ENCODE data around the gene MYL7.

The MYL7 gene

DNA sequence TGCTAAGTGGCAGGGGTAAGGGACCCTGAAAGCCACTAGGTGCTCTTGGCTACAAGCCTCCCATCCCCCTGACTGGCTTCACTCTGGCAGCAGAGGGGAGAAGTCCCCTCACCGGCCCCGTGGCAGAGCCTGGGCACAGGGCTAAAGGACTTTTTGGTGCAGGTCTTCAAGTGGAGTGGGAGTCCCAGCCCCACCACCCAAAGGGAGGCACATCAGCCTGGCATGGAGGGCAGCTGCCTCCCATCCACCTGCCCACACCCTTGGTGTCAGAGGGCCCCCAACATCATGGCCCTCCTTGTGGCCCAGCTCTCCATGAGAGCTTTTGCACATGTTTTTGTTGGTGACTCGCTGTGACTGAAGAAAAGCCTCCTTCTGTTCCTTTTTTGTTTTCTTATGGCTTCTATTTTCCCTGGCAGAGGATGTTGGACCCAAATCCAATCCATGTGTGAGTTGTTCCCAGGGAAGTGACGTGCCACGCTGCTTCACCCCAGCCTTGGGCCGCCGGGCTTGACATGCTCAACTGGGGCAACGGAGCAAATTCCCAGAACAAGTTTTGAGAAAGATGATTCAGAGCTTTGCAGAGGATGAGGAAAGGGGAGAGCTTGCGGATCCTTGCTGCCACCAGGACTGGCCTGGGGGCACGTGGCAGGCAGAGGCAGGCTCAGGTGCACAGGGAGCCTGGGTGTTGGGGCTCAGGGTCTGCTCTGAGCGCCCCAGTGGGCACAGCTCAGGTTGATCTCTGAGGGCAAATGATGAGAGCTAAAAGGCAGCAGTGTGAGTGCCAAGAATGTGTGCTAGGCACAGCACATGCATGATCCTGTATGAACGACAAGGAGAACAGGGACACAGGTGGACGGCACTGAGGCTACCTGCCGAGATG, 38.9 kb downstream of the MYL7 start:
- Histone ChIP-seq H3K27me3 (ENCODE audit: control insufficient read depth, insufficient read depth, low read length) (peaks cover 36% of the 10 kb centered on the region), H3K4me3 (ENCODE audit: low read length) (no peak overlapping the region), H3K36me3 (ENCODE audit: control insufficient read depth, insufficient read depth, low read length) (no peaks in the 10 kb centered on the region), H3K9me3 (ENCODE audit: control insufficient read depth, low read length) (no peaks in the 10 kb centered on the region), H3K4me1 (ENCODE audit: control insufficient read depth, insufficient read depth, low read length) (peaks cover 5% of the 10 kb centered on the region), H3K9ac (ENCODE audit: low read length) (no peak overlapping the region)

DNA sequence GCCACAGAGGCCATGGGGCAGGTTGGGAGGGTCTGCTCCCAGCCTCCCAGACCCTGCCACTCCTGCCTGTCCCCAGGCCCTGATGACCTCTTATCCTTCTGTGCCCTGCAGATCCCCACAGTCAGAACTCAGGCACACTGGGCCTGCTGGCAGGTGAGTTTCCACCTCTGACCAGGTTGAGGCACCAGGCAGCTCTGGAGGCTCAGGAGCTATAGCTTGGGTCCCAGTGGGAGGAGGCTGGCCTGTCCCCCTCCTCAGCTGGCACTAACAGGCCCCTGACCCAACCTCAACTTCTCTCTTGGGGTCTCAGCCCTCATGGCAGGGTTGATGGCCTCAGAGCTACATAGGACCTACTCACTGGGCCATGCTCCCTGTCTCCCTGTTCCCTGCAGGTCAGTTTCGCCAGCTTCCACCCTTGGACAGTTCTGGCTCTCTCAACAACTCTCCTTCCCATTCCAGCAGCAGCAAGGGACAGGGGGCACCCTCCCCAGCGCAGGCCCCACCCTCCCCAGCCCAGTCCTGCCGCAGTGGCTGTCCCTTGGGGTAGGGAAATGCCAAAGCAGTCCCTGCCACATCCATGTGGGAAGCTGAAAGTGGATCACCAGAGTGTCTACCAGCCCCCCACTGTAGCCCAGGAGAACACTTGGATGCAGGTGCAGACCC, 39.7 kb downstream of the MYL7 start:
- peaks cover 5% of the 10 kb centered on the region for H3K4me1 ChIP-seq (ENCODE audit: control insufficient read depth, insufficient read depth, low read length)
- H3K9me3 ChIP-seq (ENCODE audit: control insufficient read depth, low read length) = no peaks in the 10 kb centered on the region

DNA sequence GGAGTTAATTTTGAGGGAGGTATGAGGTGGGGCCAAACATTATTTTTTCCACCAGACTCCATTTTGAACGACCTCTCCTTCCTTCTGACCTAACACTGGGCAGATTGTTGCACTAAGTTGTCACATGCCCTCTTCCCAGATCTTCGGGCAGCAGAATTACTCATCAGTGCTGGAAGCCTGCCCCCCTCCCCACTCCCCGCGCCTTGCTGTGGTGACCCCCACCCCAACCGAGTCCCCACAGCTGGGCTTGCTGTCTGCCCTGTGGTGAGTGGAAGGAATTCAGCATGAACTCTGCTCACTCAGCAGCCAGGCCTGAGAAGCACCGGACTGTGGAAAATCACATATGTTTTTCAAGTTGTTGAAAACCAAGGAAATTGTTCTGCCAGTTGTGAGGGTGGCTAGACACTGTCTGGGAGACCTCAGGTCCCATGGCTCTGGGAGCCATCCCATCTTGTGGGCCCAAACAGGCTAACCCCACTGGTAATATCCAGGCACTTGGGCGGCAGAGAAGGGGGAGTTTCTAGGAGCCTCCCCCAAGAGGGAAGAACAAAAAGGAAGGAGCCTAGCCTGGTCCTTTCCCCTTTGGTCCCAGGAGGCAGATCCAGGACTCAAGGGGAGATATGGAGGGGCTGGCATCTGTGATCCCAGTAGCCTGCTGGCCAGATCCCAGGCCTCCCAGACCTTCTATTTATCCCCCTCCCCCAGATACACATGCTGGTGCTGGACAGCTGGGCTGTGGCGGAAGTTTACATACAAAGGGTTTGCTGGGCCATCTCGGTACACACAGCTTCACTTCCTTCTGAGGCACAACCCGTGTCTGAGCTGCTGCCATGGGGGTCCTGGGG, 40.5 kb downstream of the MYL7 start:
- no peaks in the 10 kb centered on the region for H3K9me3 ChIP-seq (ENCODE audit: control insufficient read depth, low read length)
- H3K9ac ChIP-seq (ENCODE audit: low read length) = no peak overlapping the region
- H3K36me3 ChIP-seq (ENCODE audit: control insufficient read depth, insufficient read depth, low read length) = no peaks in the 10 kb centered on the region
- H3K27me3 ChIP-seq (ENCODE audit: control insufficient read depth, insufficient read depth, low read length) = peaks cover 31% of the 10 kb centered on the region
- no peak overlapping the region for H3K4me3 ChIP-seq (ENCODE audit: low read length)
- peaks cover 5% of the 10 kb centered on the region for H3K4me1 ChIP-seq (ENCODE audit: control insufficient read depth, insufficient read depth, low read length)

More for the DNA sequence above, 39.7 kb downstream of the MYL7 start:
- Histone ChIP-seq H3K9ac (ENCODE audit: low read length) (no peak overlapping the region), H3K27me3 (ENCODE audit: control insufficient read depth, insufficient read depth, low read length) (peaks cover 36% of the 10 kb centered on the region), H3K36me3 (ENCODE audit: control insufficient read depth, insufficient read depth, low read length) (no peaks in the 10 kb centered on the region), H3K4me3 (ENCODE audit: low read length) (no peak overlapping the region)

DNA sequence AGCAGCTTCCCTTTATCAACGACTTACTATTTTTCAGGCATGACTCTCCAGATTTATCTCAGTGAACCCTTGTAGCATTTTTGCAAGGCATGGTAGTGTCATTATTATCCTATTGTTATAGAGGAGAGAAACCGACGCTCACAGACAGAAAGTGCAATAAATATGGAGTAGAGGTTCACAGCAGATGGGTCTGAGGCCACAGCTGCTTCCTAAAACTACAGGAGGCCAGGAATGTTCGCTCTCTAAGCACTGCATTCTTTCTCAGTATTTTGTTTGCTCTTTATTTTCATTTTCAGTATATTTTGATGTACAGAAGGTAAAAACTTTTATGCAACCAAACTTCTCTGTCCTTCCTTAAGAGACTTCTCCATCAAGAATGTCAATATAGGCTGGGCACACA, 41.5 kb downstream of the MYL7 start:
- Histone ChIP-seq H3K36me3 (ENCODE audit: control insufficient read depth, insufficient read depth, low read length) (no peaks in the 10 kb centered on the region), H3K27me3 (ENCODE audit: control insufficient read depth, insufficient read depth, low read length) (peaks cover 22% of the 10 kb centered on the region), H3K4me3 (ENCODE audit: low read length) (no peak overlapping the region), H3K9ac (ENCODE audit: low read length) (no peak overlapping the region), H3K9me3 (ENCODE audit: control insufficient read depth, low read length) (no peaks in the 10 kb centered on the region), H3K4me1 (ENCODE audit: control insufficient read depth, insufficient read depth, low read length) (peaks cover 5% of the 10 kb centered on the region)

DNA sequence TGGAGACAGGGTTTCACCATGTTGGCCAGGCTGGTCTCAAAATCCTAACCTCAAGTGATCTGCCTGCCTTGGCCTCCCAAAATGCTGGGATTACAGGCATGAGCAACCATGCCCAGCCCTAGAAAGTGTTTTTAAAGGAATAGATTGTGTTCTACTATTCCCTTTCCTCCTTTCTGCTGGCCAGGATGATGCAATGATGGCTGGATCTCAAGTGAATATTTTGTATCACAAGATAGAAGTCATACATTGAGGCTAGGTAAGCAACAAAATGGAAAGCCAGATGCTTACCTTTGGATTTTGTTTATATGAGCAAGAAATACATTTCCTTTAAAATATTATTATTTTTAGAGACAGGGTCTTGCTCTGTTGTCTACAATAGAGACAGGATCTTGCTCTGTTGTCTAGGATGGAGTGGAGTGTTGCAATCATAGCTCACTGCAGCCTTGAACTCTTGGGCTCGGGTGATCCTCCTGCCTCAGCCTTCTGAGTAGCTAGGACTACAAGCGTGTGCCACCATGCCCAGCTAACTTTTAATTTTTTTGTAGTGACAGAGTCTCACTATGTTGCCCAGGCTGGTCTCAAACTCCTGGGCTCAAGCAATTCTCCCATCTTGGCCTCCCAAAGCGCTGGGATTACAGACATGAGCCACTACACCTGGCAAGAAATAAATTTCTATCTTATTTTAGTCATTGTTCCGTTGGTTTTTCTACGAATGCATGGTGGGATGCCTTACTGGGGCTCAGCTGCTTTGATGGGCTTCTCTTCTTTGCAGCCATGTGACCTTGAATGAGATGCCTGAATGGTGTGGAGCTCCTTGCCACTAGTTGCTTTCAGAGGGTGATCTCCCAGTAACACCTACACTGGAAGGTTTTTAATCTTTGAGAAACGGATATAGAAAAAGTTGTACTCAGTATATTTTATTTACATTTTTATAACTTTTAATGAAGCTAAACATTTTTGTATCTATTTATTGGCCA, 42.8 kb downstream of the MYL7 start:
- H3K27me3 ChIP-seq (ENCODE audit: control insufficient read depth, insufficient read depth, low read length) = peaks cover 12% of the 10 kb centered on the region

DNA sequence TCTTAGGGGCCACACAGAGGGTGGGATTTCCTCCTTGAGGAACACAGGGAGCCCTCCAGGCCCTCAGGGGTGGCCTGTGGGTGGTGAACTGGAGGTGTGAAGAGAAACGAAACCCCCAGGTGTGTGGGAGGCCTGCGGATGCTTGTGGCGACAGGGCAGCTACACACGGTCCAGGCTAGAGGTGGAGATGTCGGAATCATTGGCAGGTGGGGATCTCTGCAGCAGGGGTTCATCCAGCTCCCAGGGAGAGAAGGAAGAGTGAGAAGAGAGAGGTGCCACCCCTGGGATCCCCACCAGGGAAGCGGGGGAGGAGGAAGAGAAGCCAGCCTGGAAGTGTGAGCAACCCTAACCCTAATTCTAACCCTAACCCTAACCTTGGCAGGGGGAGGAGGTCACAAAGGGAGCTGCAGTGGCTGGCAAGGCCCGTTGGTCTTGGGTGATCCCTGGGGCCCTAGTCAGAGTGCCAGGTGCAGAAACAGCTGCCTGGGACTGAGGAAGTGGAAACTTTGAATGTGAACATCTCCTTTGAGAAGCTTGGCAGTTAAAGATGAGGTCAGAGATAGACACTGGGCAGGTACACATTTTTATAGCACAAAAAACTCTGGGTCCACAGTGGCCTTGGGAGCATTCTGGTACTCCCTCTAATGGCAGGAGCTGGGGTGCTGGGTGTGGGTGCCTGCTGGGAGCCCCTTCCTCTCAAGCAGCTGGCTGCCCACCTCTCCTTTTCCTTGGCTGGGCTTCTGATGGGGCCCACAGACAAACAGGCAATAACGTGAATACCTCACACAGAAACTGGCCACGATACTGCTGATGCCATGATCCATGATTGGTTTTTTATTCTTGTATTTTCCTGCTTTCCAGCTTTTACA, 43.8 kb downstream of the MYL7 start:
- H3K36me3 ChIP-seq (ENCODE audit: control insufficient read depth, insufficient read depth, low read length) = no peaks in the 10 kb centered on the region
- peaks cover under 1% of the 10 kb centered on the region for H3K27me3 ChIP-seq (ENCODE audit: control insufficient read depth, insufficient read depth, low read length)
- no peaks in the 10 kb centered on the region for H3K9me3 ChIP-seq (ENCODE audit: control insufficient read depth, low read length)
- no peak overlapping the region for H3K9ac ChIP-seq (ENCODE audit: low read length)
- no peak overlapping the region for H3K4me3 ChIP-seq (ENCODE audit: low read length)
- peaks cover 5% of the 10 kb centered on the region for H3K4me1 ChIP-seq (ENCODE audit: control insufficient read depth, insufficient read depth, low read length)

More for the DNA sequence above, 42.8 kb downstream of the MYL7 start:
- Histone ChIP-seq H3K36me3 (ENCODE audit: control insufficient read depth, insufficient read depth, low read length) (no peaks in the 10 kb centered on the region), H3K4me1 (ENCODE audit: control insufficient read depth, insufficient read depth, low read length) (peaks cover 5% of the 10 kb centered on the region), H3K4me3 (ENCODE audit: low read length) (no peak overlapping the region), H3K9ac (ENCODE audit: low read length) (no peak overlapping the region), H3K9me3 (ENCODE audit: control insufficient read depth, low read length) (no peaks in the 10 kb centered on the region)

DNA sequence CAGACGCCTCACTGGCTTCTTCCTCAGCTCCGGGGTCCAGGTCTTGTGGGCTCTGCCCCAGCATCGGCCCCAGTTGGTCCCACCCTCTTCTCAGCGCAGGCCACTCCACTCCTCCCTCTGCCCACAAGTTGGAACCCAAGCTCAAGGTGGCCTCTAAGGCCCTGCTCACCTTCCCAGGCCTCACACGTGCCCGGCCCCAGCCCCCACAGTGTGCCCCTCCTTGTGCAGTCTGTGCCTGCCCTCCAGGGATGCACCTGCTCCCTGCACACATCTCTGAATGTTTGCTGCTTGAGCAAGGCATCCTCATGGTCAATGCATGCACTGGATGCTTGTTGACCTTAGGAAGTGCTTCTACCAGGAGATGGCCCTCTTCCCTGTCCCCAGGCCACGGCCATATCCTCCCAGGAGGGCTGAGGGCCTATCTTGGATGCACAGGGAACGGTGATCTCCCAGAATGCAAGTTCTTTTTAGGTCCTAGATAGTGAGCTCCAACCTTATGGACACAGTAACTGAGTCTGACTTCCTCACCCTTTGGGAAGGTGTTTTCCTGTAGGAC, 44.7 kb downstream of the MYL7 start:
- Histone ChIP-seq H3K4me1 (ENCODE audit: control insufficient read depth, insufficient read depth, low read length) (peaks cover 5% of the 10 kb centered on the region), H3K4me3 (ENCODE audit: low read length) (no peak overlapping the region)

DNA sequence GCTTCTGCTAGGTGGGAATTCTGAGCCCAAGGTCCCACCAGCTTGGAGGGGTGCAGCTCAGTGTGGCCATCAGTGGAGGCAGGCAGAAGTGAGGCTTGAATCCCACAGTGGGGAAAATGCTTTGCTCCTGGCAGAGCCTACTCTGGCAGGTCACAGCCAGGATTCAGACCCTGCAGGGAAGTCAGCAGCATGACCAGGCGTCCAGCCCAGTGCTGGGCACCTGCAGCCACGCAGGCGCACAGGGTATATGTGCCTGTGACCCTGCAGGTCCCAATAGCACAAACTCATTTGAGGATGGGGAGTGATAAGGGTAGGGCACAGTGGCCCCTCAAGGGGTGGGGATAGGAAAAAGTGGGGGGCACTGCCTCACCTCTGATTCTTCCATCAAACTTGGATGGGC, 45.4 kb downstream of the MYL7 start:
- Histone ChIP-seq H3K9ac (ENCODE audit: low read length) (no peak overlapping the region), H3K4me1 (ENCODE audit: control insufficient read depth, insufficient read depth, low read length) (peaks cover 5% of the 10 kb centered on the region), H3K9me3 (ENCODE audit: control insufficient read depth, low read length) (no peaks in the 10 kb centered on the region), H3K36me3 (ENCODE audit: control insufficient read depth, insufficient read depth, low read length) (no peaks in the 10 kb centered on the region), H3K4me3 (ENCODE audit: low read length) (no peak overlapping the region), H3K27me3 (ENCODE audit: control insufficient read depth, insufficient read depth, low read length) (no peaks in the 10 kb centered on the region)

More for the DNA sequence above, 44.7 kb downstream of the MYL7 start:
- Histone ChIP-seq H3K36me3 (ENCODE audit: control insufficient read depth, insufficient read depth, low read length) (no peaks in the 10 kb centered on the region), H3K27me3 (ENCODE audit: control insufficient read depth, insufficient read depth, low read length) (no peaks in the 10 kb centered on the region), H3K9ac (ENCODE audit: low read length) (no peak overlapping the region), H3K9me3 (ENCODE audit: control insufficient read depth, low read length) (no peaks in the 10 kb centered on the region)

DNA sequence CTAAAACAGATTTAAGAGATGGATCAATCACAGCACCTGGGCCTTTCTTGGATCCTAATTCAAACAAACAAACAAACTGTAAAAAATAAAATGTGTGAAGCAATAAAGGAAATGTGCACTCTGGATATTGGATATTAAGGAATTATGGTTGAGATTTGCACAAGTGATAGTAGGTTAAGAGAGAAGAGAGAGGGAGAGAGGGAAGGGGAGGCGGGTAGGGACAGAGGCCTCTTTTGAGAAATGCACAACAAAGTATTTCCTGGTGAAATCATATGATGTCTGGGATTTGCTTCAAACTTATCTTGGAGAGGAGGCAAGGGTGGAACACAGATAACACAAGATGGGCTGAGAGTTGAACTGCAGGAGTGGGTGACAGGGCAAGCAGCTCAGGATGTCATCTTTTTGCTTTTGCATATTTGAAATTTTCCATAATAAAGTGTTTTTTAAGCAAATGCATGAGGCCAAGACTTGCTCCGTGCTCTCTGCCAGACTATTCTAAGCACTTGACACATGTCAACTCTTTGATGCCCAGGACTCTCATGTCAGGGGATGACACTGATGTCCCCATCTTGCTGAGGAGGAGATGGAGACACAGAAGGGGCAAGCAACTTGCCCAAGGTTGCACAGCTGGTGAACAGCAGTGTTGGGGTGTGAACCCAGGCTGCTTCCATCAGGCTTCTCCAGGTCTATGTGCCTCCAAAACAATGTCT, 46.1 kb downstream of the MYL7 start:
- Histone ChIP-seq H3K36me3 (ENCODE audit: control insufficient read depth, insufficient read depth, low read length) (no peaks in the 10 kb centered on the region), H3K4me3 (ENCODE audit: low read length) (no peak overlapping the region), H3K9me3 (ENCODE audit: control insufficient read depth, low read length) (no peaks in the 10 kb centered on the region), H3K9ac (ENCODE audit: low read length) (no peak overlapping the region), H3K4me1 (ENCODE audit: control insufficient read depth, insufficient read depth, low read length) (no peaks in the 10 kb centered on the region), H3K27me3 (ENCODE audit: control insufficient read depth, insufficient read depth, low read length) (no peaks in the 10 kb centered on the region)

DNA sequence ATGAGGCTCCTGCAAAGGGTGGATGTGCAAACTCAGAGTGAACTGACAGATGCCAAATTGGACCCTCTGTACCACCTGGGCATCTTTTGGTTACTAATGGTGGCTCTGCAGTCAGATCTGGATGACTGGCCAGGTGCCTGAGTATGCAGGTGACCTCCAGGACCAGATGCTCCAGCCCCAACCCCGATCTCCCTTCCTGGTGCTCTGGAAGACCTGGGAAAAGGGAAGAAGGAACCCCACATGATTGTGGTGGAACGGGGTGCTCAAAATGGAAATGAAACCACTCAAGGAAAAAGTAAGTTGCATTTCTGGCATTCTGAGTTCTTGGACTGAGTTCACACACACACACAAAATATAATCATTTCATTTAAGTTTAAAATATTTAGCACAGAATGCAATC, 46.8 kb downstream of the MYL7 start:
- Histone ChIP-seq H3K4me1 (ENCODE audit: control insufficient read depth, insufficient read depth, low read length) (no peaks in the 10 kb centered on the region), H3K4me3 (ENCODE audit: low read length) (no peak overlapping the region), H3K27me3 (ENCODE audit: control insufficient read depth, insufficient read depth, low read length) (no peaks in the 10 kb centered on the region), H3K9ac (ENCODE audit: low read length) (no peak overlapping the region), H3K36me3 (ENCODE audit: control insufficient read depth, insufficient read depth, low read length) (no peaks in the 10 kb centered on the region), H3K9me3 (ENCODE audit: control insufficient read depth, low read length) (no peaks in the 10 kb centered on the region)

Data from mucosa of stomach (tissue), 1 donor.